ENCODE data around the gene ZNF836.
"Not testable (repeated sequence)": the region's sequence is repeated elsewhere in the genome, so short reads cannot be mapped to it uniquely, and the experiment has no call there.

Gene ZNF836

GRCh38 chr19:52200755-52201391 is 29.5 kb upstream of the ZNF836 start:
- Histone ChIP-seq H3K4me1 (ENCODE audit: control insufficient read depth, insufficient read depth, low read length, unreplicated experiment) (peaks cover 28% of the 10 kb centered on the region), H3K27ac (ENCODE audit: low read depth, low read length) (peak overlapping the region; percentile 84), H3K79me2 (ENCODE audit: control insufficient read depth, insufficient read depth, low read length, unreplicated experiment) (peaks cover 93% of the 10 kb centered on the region), H3K36me3 (ENCODE audit: insufficient read depth, low read length) (peaks cover 26% of the 10 kb centered on the region), H3K4me3 (ENCODE audit: low read depth, low read length) (peak overlapping the region; percentile 29; the same call in 1 of the 2 replicates)
- H2AFZ ChIP-seq (ENCODE audit: low read length, unreplicated experiment); H3K27me3 ChIP-seq (ENCODE audit: insufficient read depth, low read length): not testable (repeated sequence)

GRCh38 chr19:52200044-52200443 is 28.6 kb upstream of the ZNF836 start:
- Histone ChIP-seq H3K4me1 (ENCODE audit: control insufficient read depth, insufficient read depth, low read length, unreplicated experiment) (peaks cover 28% of the 10 kb centered on the region), H3K27ac (ENCODE audit: low read depth, low read length) (peak overlapping the region; percentile 84), H3K4me3 (ENCODE audit: low read depth, low read length) (peak overlapping the region; percentile 29; the same call in 1 of the 2 replicates), H3K79me2 (ENCODE audit: control insufficient read depth, insufficient read depth, low read length, unreplicated experiment) (peaks cover 93% of the 10 kb centered on the region), H3K36me3 (ENCODE audit: insufficient read depth, low read length) (peaks cover 26% of the 10 kb centered on the region), H3K27me3 (ENCODE audit: insufficient read depth, low read length) (no peaks in the 10 kb centered on the region), H2AFZ (ENCODE audit: low read length, unreplicated experiment) (no peak overlapping the region)

- Histone ChIP-seq H3K36me3 (ENCODE audit: insufficient read depth, low read length) (peaks cover 14% of the 10 kb centered on the region), H3K4me1 (ENCODE audit: control insufficient read depth, insufficient read depth, low read length, unreplicated experiment) (peaks cover 28% of the 10 kb centered on the region), H2AFZ (ENCODE audit: low read length, unreplicated experiment) (no peak overlapping the region), H3K79me2 (ENCODE audit: control insufficient read depth, insufficient read depth, low read length, unreplicated experiment) (peaks cover 93% of the 10 kb centered on the region), H3K27ac (ENCODE audit: low read depth, low read length) (peak overlapping the region; percentile 29), H3K4me3 (ENCODE audit: low read depth, low read length) (no peak overlapping the region), H3K27me3 (ENCODE audit: insufficient read depth, low read length) (no peaks in the 10 kb centered on the region)
These were observed 27.3 kb upstream of the ZNF836 start for GRCh38 chr19:52198678-52199077.

- Histone ChIP-seq H3K4me1 (ENCODE audit: control insufficient read depth, insufficient read depth, low read length, unreplicated experiment) (peaks cover 28% of the 10 kb centered on the region), H3K4me3 (ENCODE audit: low read depth, low read length) (no peak overlapping the region), H3K79me2 (ENCODE audit: control insufficient read depth, insufficient read depth, low read length, unreplicated experiment) (peaks cover 93% of the 10 kb centered on the region), H3K36me3 (ENCODE audit: insufficient read depth, low read length) (peaks cover 14% of the 10 kb centered on the region), H3K27ac (ENCODE audit: low read depth, low read length) (peak overlapping the region; percentile 29; the same call in 1 of the 2 replicates), H2AFZ (ENCODE audit: low read length, unreplicated experiment) (no peak overlapping the region), H3K27me3 (ENCODE audit: insufficient read depth, low read length) (no peaks in the 10 kb centered on the region)
These were observed 26.5 kb upstream of the ZNF836 start for GRCh38 chr19:52197964-52198363.

GRCh38 chr19:52196256-52196967 is 25.0 kb upstream of the ZNF836 start:
- H3K36me3 ChIP-seq (ENCODE audit: insufficient read depth, low read length) = 0 out of 2 replicates have a peak, but pooled peaks cover 7% of the 10 kb centered on the region
- H2AFZ ChIP-seq (ENCODE audit: low read length, unreplicated experiment) = no peak overlapping the region
- H3K27ac ChIP-seq (ENCODE audit: low read depth, low read length) = no peak overlapping the region
- peaks cover 93% of the 10 kb centered on the region for H3K79me2 ChIP-seq (ENCODE audit: control insufficient read depth, insufficient read depth, low read length, unreplicated experiment)
- H3K4me3 ChIP-seq (ENCODE audit: low read depth, low read length) = no peak overlapping the region
- peaks cover 37% of the 10 kb centered on the region for H3K4me1 ChIP-seq (ENCODE audit: control insufficient read depth, insufficient read depth, low read length, unreplicated experiment)
- no peaks in the 10 kb centered on the region for H3K27me3 ChIP-seq (ENCODE audit: insufficient read depth, low read length)

- H3K4me3 ChIP-seq (ENCODE audit: low read depth, low read length) = peak overlapping the region; percentile 94
- H3K79me2 ChIP-seq (ENCODE audit: control insufficient read depth, insufficient read depth, low read length, unreplicated experiment) = peaks cover 67% of the 10 kb centered on the region
- H3K27ac ChIP-seq (ENCODE audit: low read depth, low read length) = no peak overlapping the region
- no peaks in the 10 kb centered on the region for H3K27me3 ChIP-seq (ENCODE audit: insufficient read depth, low read length)
- H3K4me1 ChIP-seq (ENCODE audit: control insufficient read depth, insufficient read depth, low read length, unreplicated experiment) = peaks cover 18% of the 10 kb centered on the region
- no peaks in the 10 kb centered on the region for H3K36me3 ChIP-seq (ENCODE audit: insufficient read depth, low read length)
- no peak overlapping the region for H2AFZ ChIP-seq (ENCODE audit: low read length, unreplicated experiment)
These were observed 20.5 kb upstream of the ZNF836 start for GRCh38 chr19:52191951-52192350.

- Histone ChIP-seq H3K79me2 (ENCODE audit: control insufficient read depth, insufficient read depth, low read length, unreplicated experiment) (peaks cover 62% of the 10 kb centered on the region), H2AFZ (ENCODE audit: low read length, unreplicated experiment) (no peak overlapping the region), H3K4me3 (ENCODE audit: low read depth, low read length) (peak overlapping the region; percentile 94), H3K4me1 (ENCODE audit: control insufficient read depth, insufficient read depth, low read length, unreplicated experiment) (peaks cover 18% of the 10 kb centered on the region), H3K36me3 (ENCODE audit: insufficient read depth, low read length) (no peaks in the 10 kb centered on the region), H3K27me3 (ENCODE audit: insufficient read depth, low read length) (no peaks in the 10 kb centered on the region), H3K27ac (ENCODE audit: low read depth, low read length) (no peak overlapping the region)
These were observed 20.0 kb upstream of the ZNF836 start for GRCh38 chr19:52191389-52191788.

- peaks cover 55% of the 10 kb centered on the region for H3K79me2 ChIP-seq (ENCODE audit: control insufficient read depth, insufficient read depth, low read length, unreplicated experiment)
- peak overlapping the region; percentile 80 for H3K27ac ChIP-seq (ENCODE audit: low read depth, low read length)
- H3K27me3 ChIP-seq (ENCODE audit: insufficient read depth, low read length) = no peaks in the 10 kb centered on the region
- no peaks in the 10 kb centered on the region for H3K36me3 ChIP-seq (ENCODE audit: insufficient read depth, low read length)
- H3K4me1 ChIP-seq (ENCODE audit: control insufficient read depth, insufficient read depth, low read length, unreplicated experiment) = peaks cover 18% of the 10 kb centered on the region
- H3K4me3 ChIP-seq (ENCODE audit: low read depth, low read length) = peak overlapping the region; percentile 94
- no peak overlapping the region for H2AFZ ChIP-seq (ENCODE audit: low read length, unreplicated experiment)
These were observed 19.3 kb upstream of the ZNF836 start for GRCh38 chr19:52190487-52191293.

GRCh38 chr19:52189735-52190486 is 18.5 kb upstream of the ZNF836 start, which contains the start of gene PPP2R1A:
Gene PPP2R1A (plus strand): TSS chr19:52190052. CDS start chr19:52190097, 45 bp downstream.
- Histone ChIP-seq H3K4me1 (ENCODE audit: control insufficient read depth, insufficient read depth, low read length, unreplicated experiment) (peaks cover 18% of the 10 kb centered on the region), H2AFZ (ENCODE audit: low read length, unreplicated experiment) (peak within 1 kb of the TSS; percentile 87), H3K27ac (ENCODE audit: low read depth, low read length) (peak within 1 kb of the TSS; percentile 80), H3K27me3 (ENCODE audit: insufficient read depth, low read length) (no peaks in the 10 kb centered on the region), H3K36me3 (ENCODE audit: insufficient read depth, low read length) (no peaks in the 10 kb centered on the region), H3K79me2 (ENCODE audit: control insufficient read depth, insufficient read depth, low read length, unreplicated experiment) (peaks cover 47% of the 10 kb centered on the region), H3K4me3 (ENCODE audit: low read depth, low read length) (peak within 1 kb of the TSS; percentile 94)
